Mesenchymal stem cell (in vitro differentiated cells and primary cell): Measurements from ENCODE around the gene BARX1.

Source experiments
- DNase-seq: peaks from one replicate; pipeline ENCODE4 v3.0.0-alpha.2; 2013
- H2AFZ ChIP-seq: one replicate; pipeline ENCODE4 v1.6.1; 2013; ENCODE audit warnings: low read depth, mild to moderate bottlenecking, control low read depth, inconsistent platforms, low read length, moderate library complexity
- H2AK5ac ChIP-seq: 2 replicates; pipeline ENCODE4 v1.6.1; 2013; ENCODE audit warnings: low read length, moderate library complexity, mild to moderate bottlenecking, inconsistent platforms; ENCODE audit not compliant: severe bottlenecking
- H2BK120ac ChIP-seq: one replicate; pipeline ENCODE4 v1.6.1; 2013; ENCODE audit warnings: low read depth, mild to moderate bottlenecking, inconsistent platforms, low read length, moderate library complexity
- H2BK12ac ChIP-seq, 2 experiments: one replicate each; pipeline ENCODE4 v1.6.1; 2013; ENCODE audit warnings: inconsistent platforms in 2 of 2, low read length in 2 of 2, mild to moderate bottlenecking in 2 of 2, moderate library complexity in 2 of 2, control low read depth in 1 of 2
- H2BK15ac ChIP-seq: one replicate; pipeline ENCODE4 v1.6.1; 2013; ENCODE audit warnings: mild to moderate bottlenecking, low read depth, inconsistent platforms; ENCODE audit not compliant: poor library complexity, severe bottlenecking
- H2BK5ac ChIP-seq: 2 replicates; pipeline ENCODE4 v1.6.1; 2013; ENCODE audit warnings: low read depth, mild to moderate bottlenecking, low read length, control low read depth, inconsistent platforms; ENCODE audit not compliant: poor library complexity, severe bottlenecking
- H3K14ac ChIP-seq, 2 experiments: one replicate each; pipeline ENCODE4 v1.6.1; 2013; ENCODE audit warnings: inconsistent platforms in 2 of 2, low read length in 2 of 2, control low read depth in 1 of 2, mild to moderate bottlenecking in 1 of 2, moderate library complexity in 1 of 2
- H3K18ac ChIP-seq, 2 experiments: one replicate each; pipeline ENCODE4 v1.6.1; 2013; ENCODE audit warnings: inconsistent platforms in 2 of 2, low read length in 2 of 2, control low read depth in 1 of 2, low read depth in 1 of 2, mild to moderate bottlenecking in 1 of 2
- H3K23ac ChIP-seq, 2 experiments: one replicate each; pipeline ENCODE4 v1.6.1; 2013; ENCODE audit warnings: inconsistent platforms in 2 of 2, low read length in 2 of 2, mild to moderate bottlenecking in 2 of 2, moderate library complexity in 2 of 2, control low read depth in 1 of 2
- H3K27ac ChIP-seq: 2 replicates; pipeline ENCODE4 v1.5.1; 2013; ENCODE audit warnings: mild to moderate bottlenecking, moderate library complexity, low read length, control low read depth, inconsistent platforms; ENCODE audit not compliant: poor library complexity, severe bottlenecking
- H3K27me3 ChIP-seq, 2 experiments: 2 replicates each; pipeline versions ENCODE4 v1.6.1 to v1.7.0; 2013; ENCODE audit warnings: low read length in 2 of 2, mild to moderate bottlenecking in 2 of 2, moderate library complexity in 2 of 2, control low read depth in 1 of 2, inconsistent platforms in 1 of 2; ENCODE audit not compliant: control insufficient read depth in 1 of 2, insufficient read depth in 1 of 2
- H3K36me3 ChIP-seq, 2 experiments: 2 replicates each; pipeline versions ENCODE4 v1.6.1 to v1.7.0; 2013; ENCODE audit warnings: low read length in 2 of 2, control low read depth in 1 of 2, inconsistent platforms in 1 of 2, low read depth in 1 of 2, mild to moderate bottlenecking in 1 of 2; ENCODE audit not compliant: insufficient read depth in 2 of 2, control insufficient read depth in 1 of 2
- H3K4ac ChIP-seq, 2 experiments: one replicate each; pipeline ENCODE4 v1.6.1; 2013; ENCODE audit warnings: inconsistent platforms in 2 of 2, low read length in 2 of 2, mild to moderate bottlenecking in 2 of 2, moderate library complexity in 2 of 2, control low read depth in 1 of 2, low read depth in 1 of 2
- H3K4me1 ChIP-seq: 2 replicates; pipeline ENCODE4 v1.6.1; 2013; ENCODE audit warnings: low read depth, low read length, control low read depth; ENCODE audit not compliant: control insufficient read depth, insufficient read depth
- H3K4me2 ChIP-seq: 2 replicates; pipeline ENCODE4 v1.6.1; 2013; ENCODE audit warnings: low read length, mild to moderate bottlenecking, inconsistent platforms; ENCODE audit not compliant: poor library complexity, severe bottlenecking
- H3K4me3 ChIP-seq, 2 experiments: 2 replicates each; pipeline versions ENCODE4 v1.5.1 to v1.7.0; 2013; ENCODE audit warnings: low read length in 2 of 2, mild to moderate bottlenecking in 2 of 2, control low read depth in 1 of 2, low read depth in 1 of 2; ENCODE audit not compliant: insufficient read depth in 1 of 2
- H3K79me1 ChIP-seq: replicated peaks from 2 replicates; pipeline ENCODE4 v1.6.1; 2013; ENCODE audit warnings: mild to moderate bottlenecking, control low read depth, low read length, inconsistent platforms; ENCODE audit not compliant: poor library complexity, severe bottlenecking
- H3K9ac ChIP-seq: 2 replicates; pipeline ENCODE4 v1.7.0; 2013; ENCODE audit warnings: mild to moderate bottlenecking, low read length, moderate library complexity
- H3K9me3 ChIP-seq: 2 replicates; pipeline ENCODE4 v1.7.0; 2013; ENCODE audit warnings: mild to moderate bottlenecking, low read length; ENCODE audit not compliant: control insufficient read depth
- H4K8ac ChIP-seq: one replicate; pipeline ENCODE4 v1.6.1; 2013; ENCODE audit warnings: inconsistent platforms, mild to moderate bottlenecking, low read length, moderate library complexity
- H4K91ac ChIP-seq: one replicate; pipeline ENCODE4 v1.6.1; 2013; ENCODE audit warnings: mild to moderate bottlenecking, low read length, inconsistent platforms
- WGBS: methylation state at CpG from one replicate; pipeline ENCODE4 v1.1.7; 2013; ENCODE audit warnings: mixed read lengths; 5-methylcytosine and 5-hydroxymethylcytosine counted together

Gene BARX1

GRCh38 chr9:93996367-93996766 lies 41.2 kb upstream of the BARX1 start:
- H3K36me3 ChIP-seq: no peaks in the 10 kb centered on the region
- no peak overlapping the region for H2BK15ac ChIP-seq
- H3K4me1 ChIP-seq: no peaks in the 10 kb centered on the region
- no peak overlapping the region for H3K14ac ChIP-seq
- H3K4ac ChIP-seq: no peak overlapping the region
- H3K4me3 ChIP-seq: no peak overlapping the region
- H3K9ac ChIP-seq: no peak overlapping the region
- H4K8ac ChIP-seq: no peak overlapping the region
- no peak overlapping the region for H2BK5ac ChIP-seq
- H2BK120ac ChIP-seq: no peak overlapping the region
- no peak for DNase-seq
- no peak overlapping the region for H3K27ac ChIP-seq
- no peaks in the 10 kb centered on the region for H3K79me1 ChIP-seq
- no peak overlapping the region for H3K18ac ChIP-seq
- no peaks in the 10 kb centered on the region for H3K9me3 ChIP-seq
- no peak overlapping the region for H3K23ac ChIP-seq
- no peak overlapping the region for H4K91ac ChIP-seq
- no peak overlapping the region for H2AK5ac ChIP-seq
- peaks cover 0 to 43% of the 10 kb centered on the region in 2 experiments for H3K27me3 ChIP-seq
- H2AFZ ChIP-seq: no peak overlapping the region
- H2BK12ac ChIP-seq: no peak overlapping the region
- 90% methylated on average over 3 of the region's 3 CpGs for WGBS
- no peak overlapping the region for H3K4me2 ChIP-seq

DNA sequence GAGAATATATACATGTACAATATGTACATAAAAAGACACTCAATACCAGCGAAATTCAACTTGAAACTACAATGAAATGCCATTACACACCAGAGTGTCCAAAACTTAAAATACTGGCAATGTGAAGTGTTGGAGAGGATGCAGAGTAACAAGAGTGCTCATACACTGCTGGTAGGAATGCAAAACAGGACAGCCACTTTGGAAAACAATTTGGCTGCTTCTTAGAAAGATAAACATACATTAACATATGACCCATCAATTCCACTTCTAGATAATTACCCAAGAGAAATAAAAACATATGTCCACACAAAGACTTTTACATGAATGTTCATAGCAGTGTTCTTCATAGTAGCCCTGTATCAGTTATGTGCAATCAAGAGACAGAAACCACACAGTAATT lies 39.4 kb upstream of the BARX1 start:
- Histone ChIP-seq H2BK5ac (no peak overlapping the region), H2AK5ac (no peak overlapping the region), H3K18ac (no peak overlapping the region), H4K8ac (no peak overlapping the region), H3K4ac (no peak overlapping the region), H3K9ac (no peak overlapping the region), H3K4me2 (no peak overlapping the region), H3K23ac (no peak overlapping the region), H3K4me1 (no peaks in the 10 kb centered on the region), H3K27me3 (peaks cover 0 to 40% of the 10 kb centered on the region in 2 experiments), H2BK120ac (no peak overlapping the region), H2BK15ac (no peak overlapping the region), H3K27ac (no peak overlapping the region), H3K14ac (no peak overlapping the region), H3K9me3 (peaks cover 7% of the 10 kb centered on the region), H2BK12ac (no peak overlapping the region), H3K4me3 (no peak overlapping the region), H2AFZ (no peak overlapping the region), H3K79me1 (no peaks in the 10 kb centered on the region), H4K91ac (no peak overlapping the region), H3K36me3 (no peaks in the 10 kb centered on the region)
- no CpG with 5 or more reads among the region's 1 CpG for WGBS
- DNase-seq: no peak

- no peak overlapping the region for H3K4ac ChIP-seq
- H3K18ac ChIP-seq: no peak overlapping the region
- no peak overlapping the region for H2BK120ac ChIP-seq
- no peaks in the 10 kb centered on the region for H3K4me1 ChIP-seq
- no peak overlapping the region for H3K14ac ChIP-seq
- WGBS: 65% methylated on average over 3 of the region's 3 CpGs
- no peak overlapping the region for H2BK15ac ChIP-seq
- peaks cover 0 to 36% of the 10 kb centered on the region in 2 experiments for H3K27me3 ChIP-seq
- no peaks in the 10 kb centered on the region for H3K36me3 ChIP-seq
- no peak overlapping the region for H3K27ac ChIP-seq
- H3K23ac ChIP-seq: no peak overlapping the region
- no peak overlapping the region for H4K8ac ChIP-seq
- no peak overlapping the region for H2AFZ ChIP-seq
- no peak overlapping the region for H2BK5ac ChIP-seq
- no peak overlapping the region for H4K91ac ChIP-seq
- no peak overlapping the region for H2BK12ac ChIP-seq
- no peak for DNase-seq
- no peak overlapping the region for H3K4me3 ChIP-seq
- no peak overlapping the region for H3K9ac ChIP-seq
- H2AK5ac ChIP-seq: no peak overlapping the region
- H3K9me3 ChIP-seq: peaks cover 10% of the 10 kb centered on the region
- no peak overlapping the region for H3K4me2 ChIP-seq
- H3K79me1 ChIP-seq: no peaks in the 10 kb centered on the region
These were observed 39.0 kb upstream of the BARX1 start for GRCh38 chr9:93994132-93994531.

DNA sequence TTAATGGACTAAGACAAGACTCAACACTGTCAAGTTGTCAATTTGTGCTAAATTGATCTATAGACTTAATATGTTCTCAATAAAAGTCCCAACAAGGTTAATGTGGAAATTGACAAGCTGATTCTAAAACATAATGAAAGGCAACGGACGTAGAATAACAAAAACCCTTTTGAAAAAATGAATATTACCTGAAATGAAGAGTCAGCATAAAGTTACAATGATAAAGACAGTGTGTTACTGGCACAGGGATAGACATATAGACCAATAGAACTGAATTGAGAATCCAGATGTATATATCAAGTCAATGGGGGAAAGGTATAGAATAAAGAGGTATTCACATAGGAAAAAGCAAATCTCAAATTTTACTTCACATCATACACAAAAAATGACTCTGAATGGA lies 37.7 kb upstream of the BARX1 start:
- no peaks in the 10 kb centered on the region for H3K4me1 ChIP-seq
- no peak overlapping the region for H2AK5ac ChIP-seq
- no peak overlapping the region for H3K4me3 ChIP-seq
- H4K91ac ChIP-seq: no peak overlapping the region
- H4K8ac ChIP-seq: no peak overlapping the region
- no peak overlapping the region for H3K9ac ChIP-seq
- WGBS: 100% methylated on average over 2 of the region's 2 CpGs
- no peak for DNase-seq
- H3K27ac ChIP-seq: no peak overlapping the region
- H3K14ac ChIP-seq: no peak overlapping the region
- no peak overlapping the region for H2BK15ac ChIP-seq
- no peak overlapping the region for H3K4me2 ChIP-seq
- H3K36me3 ChIP-seq: no peaks in the 10 kb centered on the region
- H2BK120ac ChIP-seq: no peak overlapping the region
- no peak overlapping the region for H3K23ac ChIP-seq
- H3K79me1 ChIP-seq: no peaks in the 10 kb centered on the region
- H3K4ac ChIP-seq: no peak overlapping the region
- peaks cover 12% of the 10 kb centered on the region for H3K9me3 ChIP-seq
- H3K18ac ChIP-seq: no peak overlapping the region
- no peak overlapping the region for H2AFZ ChIP-seq
- no peak overlapping the region for H2BK5ac ChIP-seq
- H3K27me3 ChIP-seq: peaks cover 0 to 25% of the 10 kb centered on the region in 2 experiments
- no peak overlapping the region for H2BK12ac ChIP-seq
